ENCODE data around the gene ZC3H6.
"Not testable (repeated sequence)": the region's sequence is repeated elsewhere in the genome, so short reads cannot be mapped to it uniquely, and the experiment has no call there.

ZC3H6 gene

DNA sequence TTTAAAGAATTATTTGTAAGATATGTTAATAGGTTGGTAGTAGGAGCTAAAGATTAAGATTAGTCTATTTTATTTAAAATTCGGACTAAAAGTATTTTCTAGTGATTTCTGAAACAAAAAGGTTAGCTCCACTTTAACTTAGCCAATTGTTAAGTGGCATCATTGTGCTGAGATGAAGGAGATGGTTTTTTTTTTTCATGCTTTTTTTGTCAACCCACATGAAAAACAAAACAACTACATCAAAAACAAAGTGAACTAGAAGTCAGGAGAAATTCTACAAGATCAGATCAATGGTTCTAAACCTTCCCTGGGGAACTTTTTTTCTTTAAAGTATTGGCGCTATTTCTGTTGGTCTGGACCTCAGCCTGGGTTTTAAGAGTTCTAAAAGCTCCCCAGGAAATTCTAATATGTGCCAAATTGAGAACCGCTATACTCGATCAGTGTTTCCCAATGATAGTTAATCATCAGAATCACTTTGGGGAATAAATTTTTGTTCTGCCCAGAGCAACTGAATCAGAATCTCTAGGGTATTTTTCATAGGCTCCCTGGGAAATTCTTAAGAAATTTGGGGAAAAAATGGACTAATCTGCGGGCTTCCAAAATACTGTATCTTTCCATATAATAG is 2.3 kb downstream of the ZC3H6 start:
- DNase-seq (ENCODE audit: low spot score), result no peak

- DNase-seq (ENCODE audit: low spot score), result not testable (repeated sequence)
These were observed 6.7 kb downstream of the ZC3H6 start for GRCh38 chr2:112282066-112282465.

- DNase-seq (ENCODE audit: low spot score), result not testable (repeated sequence)
These were observed 8.1 kb downstream of the ZC3H6 start for GRCh38 chr2:112283535-112283934.

- DNase-seq (ENCODE audit: low spot score), result no peak
These were observed 14.7 kb downstream of the ZC3H6 start for GRCh38 chr2:112290088-112290487.

GRCh38 chr2:112290648-112291047 is 15.3 kb downstream of the ZC3H6 start:
- DNase-seq (ENCODE audit: low spot score), result no peak

DNA sequence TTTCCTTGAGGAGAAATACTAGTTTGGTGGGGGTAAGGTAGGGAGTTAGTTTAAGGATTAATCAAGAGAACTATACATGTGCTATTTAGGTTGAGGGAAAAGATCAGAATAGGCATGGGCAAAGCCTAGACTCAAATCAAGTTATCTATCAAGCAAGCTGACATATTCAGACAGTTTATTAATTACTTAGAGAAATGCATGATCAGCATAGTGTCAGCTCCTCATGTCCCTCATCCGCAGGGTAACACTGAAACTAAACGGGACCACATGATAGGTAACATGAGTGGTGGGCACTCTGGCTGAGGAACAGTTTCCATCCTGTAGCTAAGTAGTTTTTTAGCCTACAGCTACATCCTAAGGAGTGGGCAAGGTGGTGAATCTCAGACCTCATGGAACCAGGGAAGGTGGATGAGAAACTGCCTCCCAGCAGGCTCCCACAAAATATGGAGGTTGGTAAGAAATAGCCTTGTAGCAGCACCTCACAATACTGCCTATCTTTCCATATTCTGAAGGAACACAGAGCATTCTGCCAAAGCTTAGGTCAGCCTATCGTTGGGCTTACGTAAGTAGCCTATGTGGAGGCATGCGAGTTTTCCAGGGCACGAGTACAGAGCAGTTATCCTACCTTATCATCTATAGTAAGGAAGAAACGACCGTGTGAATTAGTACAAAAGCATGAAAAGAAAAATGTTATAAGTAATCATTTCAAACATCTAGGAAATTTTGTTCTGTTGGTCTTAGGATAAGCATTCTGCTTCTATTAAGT is 18.4 kb downstream of the ZC3H6 start:
- no peak for DNase-seq (ENCODE audit: low spot score)

GRCh38 chr2:112295407-112296078 is 20.1 kb downstream of the ZC3H6 start:
- no peak for DNase-seq (ENCODE audit: low spot score)

DNA sequence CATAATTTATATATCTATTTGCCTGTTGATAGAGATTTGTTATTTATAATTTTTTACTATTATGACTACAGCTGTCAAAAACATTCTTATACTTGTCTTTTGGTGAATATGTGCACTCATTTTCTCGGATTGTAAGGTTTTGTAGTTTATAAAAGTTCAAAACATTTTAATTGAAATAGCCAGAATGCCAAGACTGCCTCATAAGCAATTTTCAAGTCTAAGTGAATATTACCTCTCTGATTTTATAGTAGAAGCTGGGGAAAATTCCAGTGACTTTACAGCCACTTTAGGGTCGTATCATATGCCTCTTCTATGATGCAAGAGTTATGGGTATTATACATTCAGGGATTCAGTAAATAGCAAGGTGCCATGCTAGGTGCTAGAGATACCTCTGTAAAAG is 21.0 kb downstream of the ZC3H6 start:
- DNase-seq (ENCODE audit: low spot score), result no peak

- no peak for DNase-seq (ENCODE audit: low spot score)
These were observed 25.8 kb downstream of the ZC3H6 start for GRCh38 chr2:112301171-112301584.

DNA sequence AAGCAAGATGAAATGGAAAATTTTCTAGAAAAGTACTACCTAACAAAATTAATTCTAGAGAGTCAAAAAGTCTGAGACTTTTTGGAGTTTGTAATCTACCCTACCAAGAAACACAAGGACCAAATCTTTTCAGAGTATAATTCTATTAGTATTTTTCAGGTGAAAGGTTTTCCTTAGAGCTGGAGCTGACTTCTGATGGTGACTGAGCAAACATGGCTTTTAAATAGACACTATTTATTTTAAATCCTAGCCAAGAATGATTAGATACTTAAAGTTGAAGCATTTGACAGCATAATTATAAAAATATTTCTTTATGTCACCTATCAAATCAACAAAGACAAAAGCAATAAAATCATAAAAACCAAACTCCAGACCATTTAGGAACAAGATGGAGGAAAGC is 26.6 kb downstream of the ZC3H6 start:
- no peak for DNase-seq (ENCODE audit: low spot score)

- DNase-seq (ENCODE audit: low spot score), result no peak
These were observed 29.0 kb downstream of the ZC3H6 start for GRCh38 chr2:112304298-112304941.

- no peak for DNase-seq (ENCODE audit: low spot score)
These were observed 29.7 kb downstream of the ZC3H6 start for GRCh38 chr2:112305132-112305531.

DNA sequence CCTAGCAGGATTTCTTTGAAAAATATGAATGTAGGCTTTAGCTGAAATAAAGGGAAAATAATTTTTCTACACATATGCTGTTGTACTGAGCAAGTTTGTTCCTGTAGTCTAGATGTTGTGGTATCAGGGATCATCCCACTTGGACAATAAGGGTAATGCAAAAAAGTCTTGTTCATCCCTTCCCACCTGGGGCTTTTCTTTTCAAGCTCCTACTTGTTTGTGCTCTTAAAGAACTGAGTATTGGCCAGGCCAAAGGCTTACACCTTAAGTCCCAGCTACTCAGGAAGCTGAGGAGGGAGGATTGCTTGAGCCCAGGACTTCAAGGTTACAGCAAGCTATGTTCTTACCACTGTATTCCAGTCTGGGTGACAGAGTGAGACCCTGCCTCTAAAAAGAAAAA is 35.5 kb downstream of the ZC3H6 start:
- DNase-seq (ENCODE audit: low spot score), result no peak

DNA sequence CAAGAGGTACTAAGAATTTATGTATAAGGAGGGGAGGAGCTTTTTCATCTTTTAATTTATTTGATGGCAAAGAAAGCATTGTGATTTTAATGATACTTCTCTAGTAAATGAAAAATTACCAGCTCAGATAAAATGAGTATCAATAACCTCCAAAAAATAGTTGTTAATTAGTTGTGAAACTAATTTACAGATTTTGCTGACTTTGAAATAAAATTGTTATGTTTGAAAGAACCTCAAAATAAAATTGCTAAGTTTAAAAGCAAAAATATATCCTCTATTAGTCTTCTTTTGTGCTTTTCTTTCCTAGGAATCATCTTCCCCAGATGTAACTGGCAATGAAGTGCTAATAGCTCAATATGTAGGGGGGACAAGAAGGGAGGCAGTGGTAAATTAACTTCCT is 36.5 kb downstream of the ZC3H6 start:
- DNase-seq (ENCODE audit: low spot score), result no peak

GRCh38 chr2:112312821-112313220 is 37.4 kb downstream of the ZC3H6 start:
- no peak for DNase-seq (ENCODE audit: low spot score)

GRCh38 chr2:112314856-112315255 is 39.5 kb downstream of the ZC3H6 start:
- no peak for DNase-seq (ENCODE audit: low spot score)

DNA sequence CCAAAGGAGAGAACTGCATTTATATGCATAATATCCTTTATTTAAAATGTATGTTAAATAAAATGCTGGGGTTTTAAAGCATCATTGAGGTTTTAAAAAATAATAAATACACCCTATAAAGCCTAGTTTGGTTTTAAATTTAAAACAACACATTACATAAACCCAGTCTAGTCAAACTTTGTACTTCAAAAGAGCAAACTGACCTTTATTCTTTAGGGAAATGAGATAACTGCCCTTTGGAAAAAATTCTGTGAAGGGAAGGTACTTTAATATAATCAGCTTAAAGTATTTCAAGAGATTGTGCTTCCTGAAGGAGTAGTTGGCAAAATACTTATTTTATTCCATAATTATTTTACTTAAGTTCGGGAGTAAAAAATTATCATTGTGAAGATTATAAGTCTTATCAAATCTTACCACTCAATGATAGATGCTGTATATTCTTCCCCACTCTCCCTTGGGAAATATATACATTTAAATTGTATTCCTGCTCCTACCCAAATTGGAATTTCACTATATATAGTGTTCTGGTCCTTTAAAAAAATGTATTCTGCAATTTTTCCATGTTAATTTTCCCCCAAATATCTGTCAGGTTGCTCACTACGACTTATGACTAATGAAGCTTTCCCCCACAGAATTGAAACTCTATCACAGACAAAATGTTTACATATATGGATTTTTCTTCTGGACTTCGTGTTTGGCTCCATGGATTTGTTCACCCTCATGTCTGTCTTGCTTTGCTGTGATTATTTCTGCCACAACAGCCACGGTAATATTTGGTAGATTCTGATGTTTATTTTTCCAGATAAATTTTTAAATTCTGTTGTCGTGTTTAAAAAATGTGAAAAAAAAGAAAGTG is 42.1 kb downstream of the ZC3H6 start:
- no peak for DNase-seq (ENCODE audit: low spot score)

DNA sequence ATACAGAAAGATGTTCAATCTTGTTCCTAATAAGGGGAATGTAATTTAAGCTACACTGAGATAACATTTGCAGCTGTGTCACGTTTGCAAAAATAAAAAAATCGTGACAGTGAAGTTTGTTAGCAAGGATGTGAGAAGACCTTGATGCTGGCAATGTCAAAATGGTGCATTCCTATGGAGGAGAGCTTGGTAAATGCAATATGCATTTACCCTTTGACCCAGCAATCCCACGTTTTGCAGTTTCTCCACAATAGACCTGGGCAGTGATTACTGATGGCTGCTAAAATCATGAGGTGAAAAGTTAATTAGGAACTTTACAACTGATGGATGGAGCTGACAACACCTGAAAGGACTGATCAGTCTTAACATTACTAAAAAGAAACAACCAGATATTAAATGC is 43.1 kb downstream of the ZC3H6 start:
- DNase-seq (ENCODE audit: low spot score), result no peak

- no peak for DNase-seq (ENCODE audit: low spot score)
These were observed 46.3 kb downstream of the ZC3H6 start for GRCh38 chr2:112321375-112322320.

GRCh38 chr2:112322919-112323318 is 47.5 kb downstream of the ZC3H6 start:
- no peak for DNase-seq (ENCODE audit: low spot score)

Data from putamen (tissue), 1 donor.